Thyroid gland (tissue), 4 donors: Measurements from ENCODE around the gene SF3B2. TPM values are rescaled to one million over a fixed set of nuclear protein-coding genes. Genes with fewer than 3 reads are reported as not detected.

Experiments
- DNase-seq, 2 donors: peaks; one replicate each; pipeline ENCODE4 v3.0.0-alpha.2; 2019
- H3K27ac ChIP-seq, 3 donors: fragments of 200-600 bp; sonication (generic); 1 replicate in 2 of 3; 2 replicates in 1 of 3; pipeline ENCODE4 v1.5.1; 2016 to 2019; ENCODE audit warnings: mild to moderate bottlenecking in 1 of 3, moderate library complexity in 1 of 3
- H3K27me3 ChIP-seq: fragments of 200-600 bp; sonication (generic); one replicate; pipeline ENCODE4 v1.5.1; 2019
- H3K36me3 ChIP-seq, 2 donors: fragments of 200-600 bp; sonication (generic); one replicate each; pipeline ENCODE4 v1.5.1; 2016 to 2019
- H3K4me1 ChIP-seq, 2 donors: fragments of 200-600 bp; sonication (generic); one replicate each; pipeline ENCODE4 v1.5.1; 2017 to 2019
- H3K4me3 ChIP-seq, 3 donors: fragments of 200-600 bp; sonication (generic); replicated peaks in 1 of 3; 1 replicate in 2 of 3; 2 replicates in 1 of 3; pipeline ENCODE4 v1.5.1; 2016; ENCODE audit warnings: mild to moderate bottlenecking in 1 of 3
- H3K9me3 ChIP-seq: fragments of 200-600 bp; sonication (generic); one replicate; pipeline ENCODE4 v1.5.1; 2017
- POLR2A ChIP-seq, 2 donors: fragments of 450-650 bp; IDR thresholded peaks; one replicate each; pipeline ENCODE4 v1.6.1; 2017; ENCODE audit warnings: antibody characterized with exemption in 2 of 2, mild to moderate bottlenecking in 2 of 2, moderate library complexity in 1 of 2
- WGBS, 2 donors: methylation state at CpG; one replicate each; pipeline ENCODE4 v1.1.5; 2017; 5-methylcytosine and 5-hydroxymethylcytosine counted together
- intact Hi-C: fragments of 100-400 bp; cut with DNase I; formaldehyde crosslinking; loops from one replicate; pipeline ENCODE4 v1.15.1; 2023
- total RNA-seq, 4 donors: library from RNA; depleted of rRNA; stranded (reverse); fragments of >200 nt; gene quantifications; one replicate each; pipeline ENCODE4 v1.2.3, GENCODE V29; 2016
- TF ChIP-seq, protein P1 (sequence below), 6 experiments: fragments of 200-600 bp in 3 of 6; fragments of 450-650 bp in 3 of 6; sonication (generic) in 3 of 6; IDR thresholded peaks; one replicate each; pipeline ENCODE4 v1.5.1; 2016 to 2019; ENCODE audit warnings: antibody characterized with exemption in 6 of 6, mild to moderate bottlenecking in 2 of 6, inconsistent platforms in 1 of 6, moderate library complexity in 1 of 6

The SF3B2 gene
- total RNA-seq, 4 donors from 2014 or later, result 149 to 231 (median 158) TPM

GRCh38 chr11:66050581-66051231 lies 1.5 kb upstream of the SF3B2 start:
- Histone ChIP-seq H3K27me3 (no peaks in the 10 kb centered on the region), H3K9me3 (no peaks in the 10 kb centered on the region), H3K4me3 (no peak overlapping the region), H3K36me3 (peaks cover 12 to 13% of the 10 kb centered on the region in 2 donors), H3K27ac (peak overlapping the region; percentile 86 to 96 (median 95)), H3K4me1 (peaks cover 61 to 68% of the 10 kb centered on the region in 2 donors)
- no peak for TF ChIP-seq POLR2A (IDR thresholded peaks at IDR 0.05)
- DNase-seq, result peak; percentile 57 to 66
- WGBS, 2 donors, result 51 to 57% methylated on average over 5 of the region's 5 CpGs
- intact Hi-C loops, result no loop called here

DNA sequence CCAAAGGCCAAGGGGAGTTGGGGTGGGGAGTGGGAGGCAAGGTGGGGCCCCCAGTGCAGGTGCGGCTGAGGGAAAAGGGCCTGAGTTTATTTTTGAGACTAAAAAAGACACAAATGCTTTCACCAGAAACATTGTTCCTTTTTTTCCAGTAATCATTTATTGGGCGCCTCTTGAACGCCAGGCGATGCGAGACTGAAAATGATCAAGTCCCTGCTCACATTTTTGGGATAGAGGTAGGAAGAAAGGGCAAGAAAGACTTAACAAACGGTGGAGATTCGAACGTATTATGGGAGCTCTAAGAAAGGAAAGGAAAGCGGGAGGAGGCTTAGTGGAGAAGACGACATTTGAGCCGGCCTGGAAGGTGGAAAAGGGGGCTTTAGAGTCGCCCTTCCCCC lies 796 bp upstream of the SF3B2 start:
- Histone ChIP-seq H3K4me3 (peak overlapping the region; percentile 25 to 57 (median 44)), H3K4me1 (peaks cover 55 to 62% of the 10 kb centered on the region in 2 donors), H3K27me3 (no peaks in the 10 kb centered on the region), H3K36me3 (peaks cover 16% of the 10 kb centered on the region in 2 donors), H3K9me3 (no peaks in the 10 kb centered on the region), H3K27ac (peak overlapping the region; percentile 86 to 96 (median 95))
- DNase-seq, result peak; percentile 53 to 60
- TF ChIP-seq POLR2A (IDR thresholded peaks at IDR 0.05), result no peak
- TF ChIP-seq, protein P1, sequence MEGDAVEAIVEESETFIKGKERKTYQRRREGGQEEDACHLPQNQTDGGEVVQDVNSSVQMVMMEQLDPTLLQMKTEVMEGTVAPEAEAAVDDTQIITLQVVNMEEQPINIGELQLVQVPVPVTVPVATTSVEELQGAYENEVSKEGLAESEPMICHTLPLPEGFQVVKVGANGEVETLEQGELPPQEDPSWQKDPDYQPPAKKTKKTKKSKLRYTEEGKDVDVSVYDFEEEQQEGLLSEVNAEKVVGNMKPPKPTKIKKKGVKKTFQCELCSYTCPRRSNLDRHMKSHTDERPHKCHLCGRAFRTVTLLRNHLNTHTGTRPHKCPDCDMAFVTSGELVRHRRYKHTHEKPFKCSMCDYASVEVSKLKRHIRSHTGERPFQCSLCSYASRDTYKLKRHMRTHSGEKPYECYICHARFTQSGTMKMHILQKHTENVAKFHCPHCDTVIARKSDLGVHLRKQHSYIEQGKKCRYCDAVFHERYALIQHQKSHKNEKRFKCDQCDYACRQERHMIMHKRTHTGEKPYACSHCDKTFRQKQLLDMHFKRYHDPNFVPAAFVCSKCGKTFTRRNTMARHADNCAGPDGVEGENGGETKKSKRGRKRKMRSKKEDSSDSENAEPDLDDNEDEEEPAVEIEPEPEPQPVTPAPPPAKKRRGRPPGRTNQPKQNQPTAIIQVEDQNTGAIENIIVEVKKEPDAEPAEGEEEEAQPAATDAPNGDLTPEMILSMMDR (IDR thresholded peaks at IDR 0.05), result peak in 1 of 6 experiments; percentile 2
- intact Hi-C loops, result no loop called here
- WGBS, 2 donors, result 13 to 16% methylated on average over 12 of the region's 12 CpGs

- no peaks in the 10 kb centered on the region for H3K27me3 ChIP-seq
- peaks cover 27 to 29% of the 10 kb centered on the region in 2 donors for H3K36me3 ChIP-seq
- no peaks in the 10 kb centered on the region for H3K9me3 ChIP-seq
- intact Hi-C loops, result no loop called here
- no peak for DNase-seq
- 1 to 2% methylated on average over 9 to 16 of the region's 17 CpGs for WGBS, 2 donors
- peak overlapping the region in 2 of 3 donors; percentile 48 to 86 for H3K27ac ChIP-seq
- peak overlapping the region; percentile 27 to 70 (median 57) for H3K4me3 ChIP-seq
- TF ChIP-seq, protein P1 (IDR thresholded peaks at IDR 0.05), result no peak
- TF ChIP-seq POLR2A (IDR thresholded peaks at IDR 0.05), result no peak
- peaks cover 42 to 49% of the 10 kb centered on the region in 2 donors for H3K4me1 ChIP-seq
Measured at GRCh38 chr11:66052664-66052982, 459 bp downstream of the SF3B2 start.

- Histone ChIP-seq H3K27ac (no peak overlapping the region), H3K36me3 (peaks cover 51 to 53% of the 10 kb centered on the region in 2 donors), H3K4me1 (peaks cover 26% of the 10 kb centered on the region in 2 donors), H3K27me3 (no peaks in the 10 kb centered on the region), H3K9me3 (no peaks in the 10 kb centered on the region), H3K4me3 (no peak overlapping the region)
- intact Hi-C loops, result no loop called here
- DNase-seq, result no peak
- TF ChIP-seq POLR2A (IDR thresholded peaks at IDR 0.05), result no peak
- TF ChIP-seq, protein P1 (IDR thresholded peaks at IDR 0.05), result no peak
- 92% methylated on average over 7 of the region's 7 CpGs for WGBS, 2 donors
Measured at GRCh38 chr11:66055021-66055420, 2.9 kb downstream of the SF3B2 start.

- 69 to 81% methylated on average over 7 of the region's 7 CpGs for WGBS, 2 donors
- no peaks in the 10 kb centered on the region for H3K9me3 ChIP-seq
- no peaks in the 10 kb centered on the region for H3K27me3 ChIP-seq
- peaks cover 11 to 12% of the 10 kb centered on the region in 2 donors for H3K4me1 ChIP-seq
- intact Hi-C loops, result no loop called here
- H3K4me3 ChIP-seq, result no peak overlapping the region
- peaks cover 65 to 68% of the 10 kb centered on the region in 2 donors for H3K36me3 ChIP-seq
- TF ChIP-seq POLR2A (IDR thresholded peaks at IDR 0.05), result no peak
- TF ChIP-seq, protein P1 (IDR thresholded peaks at IDR 0.05), result no peak
- no peak for DNase-seq
- H3K27ac ChIP-seq, result no peak overlapping the region
Measured at GRCh38 chr11:66056501-66056900, 4.3 kb downstream of the SF3B2 start.
